HG02759 (cell line): Measurements from ENCODE around the gene RWDD2A.
A peak's percentile ranks its signal among the peaks of the same experiment; 100 is the strongest.
"Not testable (repeated sequence)": the region's sequence is repeated elsewhere in the genome, so short reads cannot be mapped to it uniquely, and the experiment has no call there.

Source experiments
- ATAC-seq: cut with Tn5 transposase; IDR thresholded peaks from one replicate; pipeline ENCODE4 v1.9.1; 2021; ENCODE audit warnings: mild to moderate bottlenecking, moderate library complexity; ENCODE audit not compliant: unreplicated experiment

The RWDD2A gene

GRCh38 chr6:83192871-83193746 is at the start of gene RWDD2A, which contains the start of gene PGM3:
TSS of gene RWDD2A (plus strand) at chr6:83193357. CDS start at chr6:83194452, 1,095 bp downstream.
TSS of gene PGM3 (minus strand) at chr6:83193265. CDS start at chr6:83191012, 2,253 bp downstream.
- ATAC-seq = peak; percentile 97

- no peak for ATAC-seq
Measured at GRCh38 chr6:83151114-83151513, 42.0 kb upstream of the RWDD2A start.

- no peak for ATAC-seq
Measured at GRCh38 chr6:83152913-83153312, 40.2 kb upstream of the RWDD2A start.

GRCh38 chr6:83153883-83154521 is 39.2 kb upstream of the RWDD2A start:
- ATAC-seq = no peak

GRCh38 chr6:83155794-83156193 is 37.4 kb upstream of the RWDD2A start:
- ATAC-seq = no peak

- no peak for ATAC-seq
Measured at GRCh38 chr6:83160167-83160566, 33.0 kb upstream of the RWDD2A start.

- ATAC-seq = no peak
Measured at GRCh38 chr6:83167726-83168278, 25.4 kb upstream of the RWDD2A start.

GRCh38 chr6:83168556-83168955 is 24.6 kb upstream of the RWDD2A start:
- no peak for ATAC-seq

- ATAC-seq = no peak
Measured at GRCh38 chr6:83169106-83169505, 24.1 kb upstream of the RWDD2A start.

GRCh38 chr6:83169511-83169910 is 23.6 kb upstream of the RWDD2A start:
- no peak for ATAC-seq

- no peak for ATAC-seq
Measured at GRCh38 chr6:83176246-83176645, 16.9 kb upstream of the RWDD2A start.

GRCh38 chr6:83180426-83180950 is 12.7 kb upstream of the RWDD2A start:
- ATAC-seq = no peak

GRCh38 chr6:83182114-83182513 is 11.0 kb upstream of the RWDD2A start:
- no peak for ATAC-seq

- no peak for ATAC-seq
Measured at GRCh38 chr6:83183082-83183828, 9.9 kb upstream of the RWDD2A start.

GRCh38 chr6:83185096-83185495 is 8.1 kb upstream of the RWDD2A start:
- ATAC-seq = no peak

- ATAC-seq = no peak
Measured at GRCh38 chr6:83188501-83188900, 4.7 kb upstream of the RWDD2A start.

GRCh38 chr6:83190626-83191025 is 2.5 kb upstream of the RWDD2A start:
- ATAC-seq = no peak

- ATAC-seq = not testable (repeated sequence)
Measured at GRCh38 chr6:83191974-83192373, 1.2 kb upstream of the RWDD2A start.

- no peak for ATAC-seq
Measured at GRCh38 chr6:83192456-83192855, 701 bp upstream of the RWDD2A start.

GRCh38 chr6:83193747-83194566 is 800 bp downstream of the RWDD2A start:
- ATAC-seq = peak; percentile 22
